ENCODE measurements around the gene DYRK4.

Gene DYRK4

GRCh38 chr12:4589941-4590340 lies 27.9 kb downstream of the DYRK4 start:
- H3K4me2 ChIP-seq: no peak overlapping the region
- no peaks in the 10 kb centered on the region for H3K36me3 ChIP-seq
- H3K27me3 ChIP-seq: no peaks in the 10 kb centered on the region
- H3K4me1 ChIP-seq: no peaks in the 10 kb centered on the region
- H3K9ac ChIP-seq: no peak overlapping the region
- no peaks in the 10 kb centered on the region for H4K20me1 ChIP-seq
- H3K4me3 ChIP-seq: no peak overlapping the region
- H3K27ac ChIP-seq: no peak overlapping the region
- no peak for TF ChIP-seq Cebpa-rat (IDR thresholded peaks at IDR 0.05)
- no peaks in the 10 kb centered on the region for H3K9me3 ChIP-seq (replicated peaks in 1 of 11)

- Histone ChIP-seq H3K9ac (no peak overlapping the region), H3K4me2 (no peak overlapping the region), H3K27ac (no peak overlapping the region), H3K4me3 (no peak overlapping the region), H3K36me3 (no peaks in the 10 kb centered on the region), H3K4me1 (no peaks in the 10 kb centered on the region), H3K27me3 (no peaks in the 10 kb centered on the region), H3K9me3 (replicated peaks in 1 of 11) (no peaks in the 10 kb centered on the region), H4K20me1 (no peaks in the 10 kb centered on the region)
- TF ChIP-seq Cebpa-rat (IDR thresholded peaks at IDR 0.05): no peak
These were observed 29.2 kb downstream of the DYRK4 start for GRCh38 chr12:4591180-4591687.

- H3K27me3 ChIP-seq: no peaks in the 10 kb centered on the region
- no peaks in the 10 kb centered on the region for H3K4me1 ChIP-seq
- no peak overlapping the region for H3K9ac ChIP-seq
- H3K4me3 ChIP-seq: no peak overlapping the region
- TF ChIP-seq Cebpa-rat (IDR thresholded peaks at IDR 0.05): no peak
- no peaks in the 10 kb centered on the region for H3K36me3 ChIP-seq
- no peaks in the 10 kb centered on the region for H4K20me1 ChIP-seq
- H3K27ac ChIP-seq: no peak overlapping the region
- no peak overlapping the region for H3K4me2 ChIP-seq
- no peaks in the 10 kb centered on the region for H3K9me3 ChIP-seq (replicated peaks in 1 of 11)
These were observed 33.9 kb downstream of the DYRK4 start for GRCh38 chr12:4595881-4596280.

DNA sequence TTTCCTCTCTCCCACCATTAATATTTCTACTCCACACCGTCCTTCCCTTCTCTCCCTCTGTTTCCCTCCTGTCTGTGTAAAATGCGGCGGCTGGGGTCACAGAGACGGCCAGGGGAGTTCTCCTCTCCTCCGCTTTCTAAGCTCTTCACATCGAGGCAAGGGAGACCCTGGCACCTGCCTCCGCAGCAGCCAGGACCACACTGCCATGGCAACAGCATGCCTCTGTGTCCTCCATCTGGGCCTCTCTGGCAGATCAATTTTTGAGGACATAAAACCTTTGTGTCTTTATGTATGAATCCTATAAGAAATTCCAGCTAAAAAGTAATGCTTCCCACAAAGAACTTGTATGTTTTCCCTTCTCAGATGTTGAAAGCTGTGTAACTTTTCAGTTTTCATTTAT lies 41.4 kb downstream of the DYRK4 start:
- H3K27me3 ChIP-seq: no peaks in the 10 kb centered on the region
- no peaks in the 10 kb centered on the region for H3K9me3 ChIP-seq (replicated peaks in 1 of 11)
- no peak overlapping the region for H3K27ac ChIP-seq
- H3K4me2 ChIP-seq: no peak overlapping the region
- 0 out of 20 replicates have a peak, but pooled peaks cover 0 to 3% (median 0%) of the 10 kb centered on the region in 10 experiments for H3K4me1 ChIP-seq
- no peaks in the 10 kb centered on the region for H3K36me3 ChIP-seq
- no peaks in the 10 kb centered on the region for H4K20me1 ChIP-seq
- TF ChIP-seq Cebpa-rat (IDR thresholded peaks at IDR 0.05): no peak
- no peak overlapping the region for H3K9ac ChIP-seq
- H3K4me3 ChIP-seq: no peak overlapping the region

DNA sequence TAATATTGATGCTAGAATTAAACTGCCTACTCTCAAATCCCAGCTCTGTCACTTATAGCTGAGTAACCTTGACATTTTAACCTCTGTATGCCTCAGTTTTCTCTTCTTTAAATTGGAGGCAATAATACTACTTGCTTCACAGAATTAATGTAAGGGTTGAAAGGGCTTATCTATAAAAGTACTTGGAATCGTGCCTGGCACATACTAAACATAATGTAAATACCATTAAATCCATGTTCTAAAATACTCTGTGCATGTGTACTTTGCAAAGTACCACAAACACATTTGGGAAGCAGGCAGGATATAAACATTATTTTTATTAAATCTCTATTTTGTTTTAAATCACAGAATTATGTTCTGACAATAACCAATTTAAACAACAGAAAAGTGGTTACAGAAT lies 41.9 kb downstream of the DYRK4 start:
- Histone ChIP-seq H3K9me3 (replicated peaks in 1 of 11) (no peaks in the 10 kb centered on the region), H3K4me3 (no peak overlapping the region), H3K27ac (no peak overlapping the region), H3K9ac (no peak overlapping the region), H3K27me3 (no peaks in the 10 kb centered on the region), H3K4me2 (no peak overlapping the region), H3K36me3 (no peaks in the 10 kb centered on the region), H4K20me1 (no peaks in the 10 kb centered on the region), H3K4me1 (0 out of 20 replicates have a peak, but pooled peaks cover 0 to 3% (median 0%) of the 10 kb centered on the region in 10 experiments)
- TF ChIP-seq Cebpa-rat (IDR thresholded peaks at IDR 0.05): no peak

- Histone ChIP-seq H3K9me3 (replicated peaks in 1 of 11) (no peaks in the 10 kb centered on the region), H3K4me1 (0 out of 20 replicates have a peak, but pooled peaks cover 0 to 3% (median 0%) of the 10 kb centered on the region in 10 experiments), H3K9ac (peak overlapping the region; percentile 53 to 76 (median 65); a peak in 20 of 22 replicates), H3K36me3 (no peaks in the 10 kb centered on the region), H3K4me2 (peak overlapping the region; percentile 34 to 72 (median 48); a peak in 20 of 22 replicates), H3K27me3 (no peaks in the 10 kb centered on the region), H3K27ac (peak overlapping the region in 6 of 11 experiments; percentile 3 to 57 (median 44); a peak in 8 of 22 replicates), H3K4me3 (peak overlapping the region; percentile 55 to 74 (median 64)), H4K20me1 (no peaks in the 10 kb centered on the region)
- TF ChIP-seq Cebpa-rat (IDR thresholded peaks at IDR 0.05): no peak
These were observed 42.7 kb downstream of the DYRK4 start for GRCh38 chr12:4604684-4605193.

DNA sequence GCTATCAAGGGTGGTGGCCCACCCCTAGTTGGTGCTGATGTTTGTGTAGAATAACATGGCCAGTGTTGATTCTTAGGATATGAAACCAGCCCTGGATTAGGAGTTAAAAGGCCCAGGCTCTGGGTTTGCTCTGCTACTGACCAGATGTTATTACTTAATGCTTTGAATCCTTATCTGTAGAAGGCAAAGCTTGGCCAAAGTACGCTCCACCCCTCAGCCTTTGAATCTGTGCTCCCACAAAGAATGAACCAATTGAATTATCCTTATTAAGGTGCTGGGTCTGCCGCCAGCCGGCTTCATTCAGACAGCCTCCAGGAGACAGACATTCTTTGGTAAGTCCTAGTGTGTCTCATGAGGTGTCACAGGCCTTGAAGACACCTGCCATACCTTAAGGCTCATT lies 45.0 kb downstream of the DYRK4 start:
- no peak overlapping the region for H3K4me2 ChIP-seq
- no peak for TF ChIP-seq Cebpa-rat (IDR thresholded peaks at IDR 0.05)
- peaks cover 0 to 19% (median 0%) of the 10 kb centered on the region in 11 experiments; a peak in 3 of 22 replicates for H3K36me3 ChIP-seq
- no peaks in the 10 kb centered on the region for H3K9me3 ChIP-seq (replicated peaks in 1 of 11)
- 0 out of 20 replicates have a peak, but pooled peaks cover 0 to 3% (median 0%) of the 10 kb centered on the region in 10 experiments for H3K4me1 ChIP-seq
- H4K20me1 ChIP-seq: no peaks in the 10 kb centered on the region
- no peak overlapping the region for H3K4me3 ChIP-seq
- H3K27ac ChIP-seq: no peak overlapping the region
- no peak overlapping the region for H3K9ac ChIP-seq
- H3K27me3 ChIP-seq: no peaks in the 10 kb centered on the region

DNA sequence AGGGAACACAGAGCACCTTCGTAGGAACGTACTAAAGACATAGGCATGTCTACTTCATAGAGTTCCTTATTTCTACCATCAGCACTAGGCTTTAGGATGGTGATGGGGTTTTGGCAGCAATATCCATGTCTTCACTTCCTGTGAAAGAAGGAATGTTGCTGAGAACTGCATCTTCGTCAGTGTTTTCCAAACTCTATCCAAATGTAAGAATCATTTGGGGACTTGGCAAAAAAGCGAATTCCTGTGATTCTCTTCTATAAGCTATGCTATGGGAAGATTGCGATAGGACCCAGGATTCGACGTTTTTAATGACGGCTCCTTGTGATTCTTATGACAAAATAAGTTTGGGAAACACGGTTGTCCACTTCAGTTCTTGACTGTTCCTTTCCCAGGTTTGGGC lies 47.1 kb downstream of the DYRK4 start:
- H4K20me1 ChIP-seq: no peaks in the 10 kb centered on the region
- TF ChIP-seq Cebpa-rat (IDR thresholded peaks at IDR 0.05): no peak
- H3K4me1 ChIP-seq: 0 out of 20 replicates have a peak, but pooled peaks cover 0 to 3% (median 0%) of the 10 kb centered on the region in 10 experiments
- no peaks in the 10 kb centered on the region for H3K27me3 ChIP-seq
- no peaks in the 10 kb centered on the region for H3K9me3 ChIP-seq (replicated peaks in 1 of 11)
- H3K9ac ChIP-seq: no peak overlapping the region
- H3K36me3 ChIP-seq: peaks cover 0 to 36% (median 0%) of the 10 kb centered on the region in 11 experiments; a peak in 8 of 22 replicates
- H3K27ac ChIP-seq: no peak overlapping the region
- no peak overlapping the region for H3K4me2 ChIP-seq
- no peak overlapping the region for H3K4me3 ChIP-seq

- Histone ChIP-seq H3K27me3 (no peaks in the 10 kb centered on the region), H3K36me3 (peaks cover 0 to 48% (median 0%) of the 10 kb centered on the region in 11 experiments; a peak in 8 of 22 replicates), H3K9me3 (replicated peaks in 1 of 11) (no peaks in the 10 kb centered on the region), H3K4me2 (no peak overlapping the region), H3K27ac (no peak overlapping the region), H3K9ac (no peak overlapping the region), H3K4me3 (no peak overlapping the region), H3K4me1 (no peaks in the 10 kb centered on the region), H4K20me1 (no peaks in the 10 kb centered on the region)
- no peak for TF ChIP-seq Cebpa-rat (IDR thresholded peaks at IDR 0.05)
These were observed 48.5 kb downstream of the DYRK4 start for GRCh38 chr12:4610481-4610880.

GRCh38 chr12:4615667-4616066 lies 53.7 kb downstream of the DYRK4 start:
- Histone ChIP-seq H3K4me2 (no peak overlapping the region), H3K4me1 (no peaks in the 10 kb centered on the region), H3K27ac (no peak overlapping the region), H3K36me3 (peaks cover 0 to 44% (median 0%) of the 10 kb centered on the region in 11 experiments; a peak in 8 of 22 replicates), H3K27me3 (no peaks in the 10 kb centered on the region), H4K20me1 (no peaks in the 10 kb centered on the region), H3K9me3 (replicated peaks in 1 of 11) (no peaks in the 10 kb centered on the region), H3K9ac (no peak overlapping the region), H3K4me3 (no peak overlapping the region)
- no peak for TF ChIP-seq Cebpa-rat (IDR thresholded peaks at IDR 0.05)
